HL-60/S4 treated with retinoic acid at 250 ng/mL for 4 days and 3 days (cell line): ENCODE measurements around the gene SH3BP2.

Experiments used
- in situ Hi-C: fragments of 300-500 bp; cut with MboI; formaldehyde crosslinking; loops from 2 replicates; pipeline ENCODE4 v1.7.0; 2022; ENCODE audit warnings: low sequenced_read_pairs

SH3BP2 gene

DNA sequence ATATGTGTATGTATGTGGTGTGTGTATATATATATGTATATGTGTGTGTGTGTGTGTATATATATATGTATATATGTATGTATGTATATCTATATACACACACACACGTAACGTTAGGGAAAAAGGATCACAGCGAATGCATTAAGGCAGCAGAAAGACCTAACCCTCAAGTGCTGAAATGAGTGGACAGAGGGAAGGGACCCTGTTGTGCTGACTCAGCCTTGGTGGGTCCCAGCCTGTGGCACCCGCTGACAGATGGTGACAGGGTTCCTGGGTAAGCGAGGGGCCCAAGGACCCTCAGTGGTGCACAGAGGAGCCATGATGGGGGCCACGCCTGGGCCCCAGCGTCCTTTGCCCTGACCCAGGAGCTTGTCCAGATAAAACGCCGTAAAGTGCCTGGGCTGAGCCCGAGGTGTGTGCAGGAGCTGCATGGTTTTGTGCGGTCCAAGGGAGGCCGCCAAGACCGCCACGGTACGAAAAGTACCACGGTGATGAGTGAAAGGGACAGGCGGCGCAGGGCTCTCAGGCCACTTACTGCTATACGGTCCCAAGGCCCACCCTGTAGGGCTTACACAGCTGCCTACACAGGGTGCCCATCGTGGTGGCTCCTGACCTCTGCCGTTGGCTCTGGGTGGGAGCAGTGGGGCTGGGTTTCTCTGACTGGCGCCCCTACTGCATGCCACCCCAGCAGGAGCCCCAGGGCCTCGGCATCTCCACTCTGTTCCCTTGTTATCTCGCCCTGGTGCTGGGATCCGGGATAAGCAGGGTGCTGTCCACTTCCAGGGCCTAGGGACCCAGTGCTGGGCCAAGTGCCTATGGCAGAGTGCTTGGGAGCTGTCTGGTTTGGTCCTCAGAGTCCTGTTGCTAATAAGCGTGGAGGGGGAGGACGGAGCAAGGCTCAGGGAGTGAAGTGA is 10.0 kb downstream of the SH3BP2 start:
- in situ Hi-C loops, result no loop called here

GRCh38 chr4:2803624-2804448 is 11.0 kb downstream of the SH3BP2 start:
- in situ Hi-C loops, result no loop called here

DNA sequence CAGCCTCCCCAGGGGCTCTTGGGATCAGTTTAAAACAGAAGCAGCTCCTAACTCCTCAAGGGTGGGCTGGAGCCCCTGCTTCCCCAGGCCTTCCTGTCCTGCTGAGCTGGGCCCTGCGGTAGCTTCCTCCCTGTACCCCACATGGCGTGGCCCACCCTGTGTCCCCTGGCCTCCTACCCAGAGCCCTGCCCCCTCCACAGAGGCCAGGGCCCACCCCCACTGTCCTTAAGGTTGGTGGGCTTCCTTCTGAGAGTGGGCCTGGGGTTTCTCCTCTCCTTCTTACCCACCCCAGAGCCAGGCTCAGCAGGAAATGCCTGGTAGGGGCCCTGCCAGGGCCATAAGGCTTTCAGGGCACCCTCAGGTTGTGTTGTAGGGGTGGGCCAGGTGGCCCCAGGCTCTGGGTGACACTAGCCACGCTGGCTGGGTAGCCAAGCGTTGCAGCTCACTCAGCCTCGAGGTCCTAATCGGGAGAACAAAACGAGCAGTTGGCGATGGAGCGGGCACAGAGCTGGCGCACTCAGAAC is 11.6 kb downstream of the SH3BP2 start:
- in situ Hi-C loops, result no loop called here

DNA sequence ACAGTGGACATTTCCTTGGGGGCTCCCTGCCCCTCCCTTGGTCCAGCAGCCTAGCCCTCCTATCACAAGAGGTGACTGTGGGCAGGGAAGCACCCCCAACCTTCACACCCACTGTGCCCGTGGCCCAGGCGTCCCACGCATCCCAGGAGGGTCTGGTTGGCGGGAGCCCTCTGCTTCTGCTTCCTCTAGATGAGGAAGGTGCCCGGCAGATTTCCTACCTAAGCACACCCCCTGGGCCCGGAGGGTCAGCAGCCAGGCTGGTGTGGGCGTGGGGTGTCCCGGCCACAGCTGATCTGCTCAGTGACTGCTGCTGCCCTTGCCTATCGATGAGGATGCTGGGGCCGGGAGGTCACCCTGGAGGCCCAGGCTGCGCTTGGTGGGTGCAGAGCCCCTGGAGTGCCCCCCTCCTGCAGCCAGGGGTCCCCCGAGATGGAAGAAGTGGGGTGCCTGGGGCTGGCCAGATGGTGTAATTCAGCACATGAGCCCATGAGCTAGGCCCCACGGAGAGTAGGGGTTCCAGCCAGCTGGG is 12.2 kb downstream of the SH3BP2 start:
- in situ Hi-C loops, result no loop called here

GRCh38 chr4:2805712-2806389 is 13.0 kb downstream of the SH3BP2 start:
- in situ Hi-C loops, result no loop called here

GRCh38 chr4:2806390-2807355 is 13.8 kb downstream of the SH3BP2 start:
- in situ Hi-C loops, result no loop called here

- in situ Hi-C loops, result no loop called here
These were observed 14.7 kb downstream of the SH3BP2 start for GRCh38 chr4:2807571-2807970.

DNA sequence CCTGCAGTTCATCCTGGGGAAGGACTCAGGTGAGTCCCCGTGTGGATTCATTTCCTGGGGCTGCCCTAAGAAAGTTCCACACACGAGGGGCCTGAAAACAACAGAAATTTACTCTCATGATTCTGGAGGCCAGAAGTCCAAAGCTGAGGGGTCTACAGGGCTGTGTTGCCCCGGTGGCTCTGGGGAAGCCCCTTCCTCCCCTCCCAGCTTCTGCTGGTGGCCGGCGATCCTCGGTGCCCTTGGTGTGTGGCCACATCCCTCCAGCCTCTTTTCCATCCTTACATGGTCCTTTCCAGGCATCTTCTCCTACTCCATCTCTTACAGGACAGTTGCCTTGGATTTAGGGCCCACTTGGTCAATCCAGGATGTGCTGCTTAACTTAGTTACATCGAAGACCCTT is 15.1 kb downstream of the SH3BP2 start:
- in situ Hi-C loops, result no loop called here

- in situ Hi-C loops, result no loop called here
These were observed 16.8 kb downstream of the SH3BP2 start for GRCh38 chr4:2809610-2810180.

DNA sequence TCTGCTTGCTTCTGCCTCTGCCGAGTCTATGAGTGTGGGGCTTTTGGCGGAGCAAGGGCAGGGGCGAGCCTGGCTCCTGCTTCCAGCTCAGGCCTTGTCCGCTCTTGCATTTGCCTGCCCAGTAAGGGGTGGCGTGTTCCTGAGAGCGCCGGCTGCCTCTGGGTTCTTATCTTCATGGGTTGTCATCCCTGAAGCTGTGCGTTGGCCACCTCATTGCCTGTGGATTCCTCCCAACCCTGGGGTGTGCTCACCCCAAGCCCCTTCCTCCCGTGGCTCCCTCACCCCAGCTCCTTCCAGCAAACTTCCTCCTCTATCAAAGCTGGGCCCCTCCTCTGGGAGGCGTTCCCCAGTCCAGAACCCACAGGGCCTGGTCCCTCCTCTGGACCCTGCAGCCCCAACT is 17.5 kb downstream of the SH3BP2 start:
- in situ Hi-C loops, result no loop called here

DNA sequence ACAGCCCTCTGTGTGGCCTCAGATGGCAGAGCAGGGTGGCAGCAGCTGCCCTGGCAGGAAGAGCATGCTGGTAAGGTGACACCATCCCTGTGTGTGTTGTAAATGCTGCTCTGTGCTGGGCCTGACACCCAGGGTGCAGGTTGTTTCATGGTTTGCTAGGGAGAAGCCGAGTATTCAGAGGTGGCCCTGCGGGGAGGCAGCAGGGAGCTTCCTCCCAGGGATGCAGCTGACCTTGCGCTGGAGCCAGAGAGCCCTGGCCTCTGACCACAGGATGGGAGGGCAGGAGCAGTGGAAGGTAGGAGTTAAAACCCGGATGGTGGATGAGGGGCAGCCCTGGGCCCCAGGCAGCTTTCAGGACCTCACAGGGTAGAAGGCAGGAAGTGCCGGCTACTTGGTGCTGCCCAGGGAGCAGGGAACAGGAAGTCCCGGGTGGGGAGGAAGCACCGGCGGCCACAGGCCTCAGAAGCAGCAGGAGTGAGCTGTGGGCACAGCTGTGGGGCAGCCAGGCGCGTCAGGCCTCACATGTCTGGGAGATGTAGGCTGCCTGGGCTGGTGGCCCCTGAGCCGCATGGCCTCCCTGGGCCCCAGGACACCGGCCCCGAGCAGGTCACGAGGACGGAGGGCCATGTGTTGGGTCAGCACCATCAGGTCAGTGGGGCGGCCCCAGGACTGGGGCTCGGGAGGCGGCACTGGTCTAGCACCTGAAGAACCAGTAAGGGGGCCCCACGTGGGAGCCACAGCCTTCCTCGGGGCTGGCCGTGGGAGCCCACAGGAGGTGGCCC is 19.1 kb downstream of the SH3BP2 start:
- in situ Hi-C loops, result no loop called here

DNA sequence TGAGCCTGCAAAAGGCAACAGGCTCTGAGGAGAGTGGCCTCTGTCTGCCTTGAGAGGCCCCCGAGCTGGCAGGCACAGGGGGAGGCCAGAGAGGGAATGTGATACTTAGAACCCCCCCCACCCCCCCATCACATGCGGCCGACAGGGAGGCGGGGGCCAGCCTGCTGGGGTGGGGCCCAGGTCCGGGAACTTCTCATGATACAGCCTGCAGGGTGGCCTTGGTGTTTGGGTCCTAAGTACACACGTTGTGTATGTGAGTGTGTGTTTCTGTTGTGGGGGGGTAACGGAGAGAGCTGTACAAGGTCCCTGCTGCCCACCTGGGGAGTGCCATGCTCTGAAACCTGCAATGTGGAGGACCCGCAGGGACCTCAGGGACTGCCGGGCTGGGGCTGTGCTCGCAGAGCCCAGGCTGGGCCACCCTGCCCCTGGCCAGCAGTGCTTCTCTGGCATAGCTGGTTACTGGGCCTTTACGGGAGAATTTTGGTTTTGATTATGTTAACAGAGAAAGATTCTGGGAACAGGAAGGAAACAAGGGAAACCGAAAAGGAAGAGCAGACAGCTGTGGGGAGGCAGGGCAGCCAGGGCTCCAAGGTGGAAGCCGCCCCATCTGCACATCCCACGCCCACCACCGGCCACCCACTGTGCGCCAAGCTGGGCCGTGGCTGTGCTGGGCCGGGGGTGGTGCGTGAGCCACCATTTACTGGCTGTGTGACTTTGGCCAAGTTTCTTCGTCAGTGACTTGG is 19.9 kb downstream of the SH3BP2 start:
- in situ Hi-C loops, result no loop called here

- in situ Hi-C loops, result no loop called here
These were observed 20.8 kb downstream of the SH3BP2 start for GRCh38 chr4:2813446-2814405.

- in situ Hi-C loops, result no loop called here
These were observed 21.9 kb downstream of the SH3BP2 start for GRCh38 chr4:2814627-2815270.

- in situ Hi-C loops, result no loop called here
These were observed 23.6 kb downstream of the SH3BP2 start for GRCh38 chr4:2816401-2816954.

GRCh38 chr4:2817137-2817536 is 24.3 kb downstream of the SH3BP2 start:
- in situ Hi-C loops, result no loop called here
